GM18508 (cell line): ENCODE results near the gene RALGPS1.

Experiments
- ATAC-seq: cut with Tn5 transposase; IDR thresholded peaks from one replicate; pipeline ENCODE4 v1.9.1; 2021; ENCODE audit warnings: moderate number of reproducible peaks; ENCODE audit not compliant: insufficient read depth, unreplicated experiment

RALGPS1 gene

GRCh38 chr9:127067603-127068220 is 153.1 kb downstream of the RALGPS1 start:
- ATAC-seq, result no peak

GRCh38 chr9:127074561-127075548 is 160.3 kb downstream of the RALGPS1 start:
- ATAC-seq, result no peak

GRCh38 chr9:127075624-127076372 is 161.2 kb downstream of the RALGPS1 start:
- ATAC-seq, result no peak

GRCh38 chr9:127076860-127077643 is 162.5 kb downstream of the RALGPS1 start:
- ATAC-seq, result no peak

- ATAC-seq, result no peak
These were observed 163.0 kb downstream of the RALGPS1 start for GRCh38 chr9:127077644-127077946.

- no peak for ATAC-seq
These were observed 163.8 kb downstream of the RALGPS1 start for GRCh38 chr9:127078336-127078735.

GRCh38 chr9:127078988-127079387 is 164.4 kb downstream of the RALGPS1 start:
- ATAC-seq, result no peak

GRCh38 chr9:127079446-127080140 is 165.0 kb downstream of the RALGPS1 start:
- ATAC-seq, result no peak

GRCh38 chr9:127081250-127082185 is 166.9 kb downstream of the RALGPS1 start:
- no peak for ATAC-seq

GRCh38 chr9:127083138-127083980 is 168.8 kb downstream of the RALGPS1 start:
- ATAC-seq, result no peak

GRCh38 chr9:127084076-127085039 is 169.8 kb downstream of the RALGPS1 start:
- ATAC-seq, result no peak

GRCh38 chr9:127085186-127085585 is 170.6 kb downstream of the RALGPS1 start:
- ATAC-seq, result no peak

- ATAC-seq, result no peak
These were observed 172.2 kb downstream of the RALGPS1 start for GRCh38 chr9:127086771-127087170.

- ATAC-seq, result no peak
These were observed 172.8 kb downstream of the RALGPS1 start for GRCh38 chr9:127087411-127087810.

- no peak for ATAC-seq
These were observed 173.3 kb downstream of the RALGPS1 start for GRCh38 chr9:127087836-127088235.

- no peak for ATAC-seq
These were observed 174.4 kb downstream of the RALGPS1 start for GRCh38 chr9:127088724-127089615.
